HEK293 (cell line): Measurements from ENCODE around the gene BCL2.
A peak's percentile ranks its signal among the peaks of the same experiment; 100 is the strongest.

Source experiments
- AEBP2 ChIP-seq: fragments of 450-650 bp; formaldehyde crosslinking; IDR thresholded peaks from 2 replicates; pipeline ENCODE4 v1.5.1; 2016; ENCODE audit warnings: missing biosample characterization, missing genetic modification characterization, borderline replicate concordance
- EGR2 ChIP-seq: fragments of 450-650 bp; formaldehyde crosslinking; IDR thresholded peaks from 2 replicates; pipeline ENCODE4 v1.5.1; 2016; ENCODE audit warnings: low read depth, missing biosample characterization, missing genetic modification characterization
- KLF9 ChIP-seq: fragments of 450-650 bp; formaldehyde crosslinking; IDR thresholded peaks from 2 replicates; pipeline ENCODE4 v1.5.1; 2016; ENCODE audit warnings: missing biosample characterization, missing genetic modification characterization, low read depth
- MZF1 ChIP-seq: fragments of 450-650 bp; formaldehyde crosslinking; IDR thresholded peaks from 2 replicates; pipeline ENCODE4 v1.5.1; 2017; ENCODE audit warnings: missing biosample characterization, missing genetic modification characterization, borderline replicate concordance
- PRDM2 ChIP-seq: fragments of 450-650 bp; formaldehyde crosslinking; IDR thresholded peaks from 2 replicates; pipeline ENCODE4 v1.5.1; 2016; ENCODE audit warnings: missing biosample characterization, missing genetic modification characterization, borderline replicate concordance
- YY2 ChIP-seq: fragments of 450-650 bp; formaldehyde crosslinking; IDR thresholded peaks from 2 replicates; pipeline ENCODE4 v1.5.1; 2016; ENCODE audit warnings: missing biosample characterization, missing genetic modification characterization
- ZIC2 ChIP-seq: fragments of 450-650 bp; formaldehyde crosslinking; IDR thresholded peaks from 2 replicates; pipeline ENCODE4 v1.5.1; 2016; ENCODE audit warnings: missing biosample characterization, missing genetic modification characterization
- ZNF10 ChIP-seq: fragments of 450-650 bp; formaldehyde crosslinking; IDR thresholded peaks from 2 replicates; pipeline ENCODE4 v1.5.1; 2017; ENCODE audit warnings: missing biosample characterization, missing genetic modification characterization
- ZNF114 ChIP-seq: fragments of 450-650 bp; formaldehyde crosslinking; IDR thresholded peaks from 2 replicates; pipeline ENCODE4 v1.5.0; 2017; ENCODE audit warnings: missing biosample characterization, missing genetic modification characterization
- ZNF121 ChIP-seq: fragments of 450-650 bp; formaldehyde crosslinking; IDR thresholded peaks from 2 replicates; pipeline ENCODE4 v1.5.1; 2016; ENCODE audit warnings: missing biosample characterization, missing genetic modification characterization
- ZNF148 ChIP-seq: fragments of 450-650 bp; formaldehyde crosslinking; IDR thresholded peaks from 2 replicates; pipeline ENCODE4 v1.5.0; 2017; ENCODE audit warnings: missing biosample characterization, missing genetic modification characterization, borderline replicate concordance
- ZNF211 ChIP-seq: fragments of 450-650 bp; formaldehyde crosslinking; IDR thresholded peaks from 2 replicates; pipeline ENCODE4 v1.5.1; 2016; ENCODE audit warnings: low read depth, missing biosample characterization, missing genetic modification characterization
- ZNF24 ChIP-seq: fragments of 450-650 bp; formaldehyde crosslinking; IDR thresholded peaks from 2 replicates; pipeline ENCODE4 v1.5.1; 2016; ENCODE audit warnings: missing biosample characterization, missing genetic modification characterization
- ZNF248 ChIP-seq: fragments of 450-650 bp; formaldehyde crosslinking; IDR thresholded peaks from 2 replicates; pipeline ENCODE4 v1.5.1; 2017; ENCODE audit warnings: missing biosample characterization, missing genetic modification characterization
- ZNF311 ChIP-seq: fragments of 450-650 bp; formaldehyde crosslinking; IDR thresholded peaks from 2 replicates; pipeline ENCODE4 v1.5.1; 2017; ENCODE audit warnings: missing biosample characterization, missing genetic modification characterization, borderline replicate concordance
- ZNF341 ChIP-seq: fragments of 450-650 bp; formaldehyde crosslinking; IDR thresholded peaks from 2 replicates; pipeline ENCODE4; 2016; ENCODE audit warnings: low read depth, missing biosample characterization, missing genetic modification characterization
- ZNF362 ChIP-seq: fragments of 450-650 bp; formaldehyde crosslinking; IDR thresholded peaks from 2 replicates; pipeline ENCODE4 v1.5.1; 2016; ENCODE audit warnings: missing biosample characterization, missing genetic modification characterization
- ZNF398 ChIP-seq: fragments of 450-650 bp; formaldehyde crosslinking; IDR thresholded peaks from 2 replicates; pipeline ENCODE4 v1.5.1; 2017; ENCODE audit warnings: missing biosample characterization, missing genetic modification characterization
- ZNF423 ChIP-seq: fragments of 450-650 bp; formaldehyde crosslinking; IDR thresholded peaks from 2 replicates; pipeline ENCODE4 v1.5.1; 2016; ENCODE audit warnings: missing biosample characterization, missing genetic modification characterization
- ZNF621 ChIP-seq: fragments of 450-650 bp; formaldehyde crosslinking; IDR thresholded peaks from 2 replicates; pipeline ENCODE4 v1.5.1; 2017; ENCODE audit warnings: missing biosample characterization, missing genetic modification characterization
- ZNF623 ChIP-seq: fragments of 450-650 bp; formaldehyde crosslinking; IDR thresholded peaks from 2 replicates; pipeline ENCODE4 v1.5.1; 2016; ENCODE audit warnings: missing biosample characterization, missing genetic modification characterization
- ZNF658 ChIP-seq: fragments of 450-650 bp; formaldehyde crosslinking; IDR thresholded peaks from 2 replicates; pipeline ENCODE4; 2016; ENCODE audit warnings: missing biosample characterization, missing genetic modification characterization
- ZNF785 ChIP-seq: fragments of 450-650 bp; formaldehyde crosslinking; IDR thresholded peaks from 2 replicates; pipeline ENCODE4 v1.5.1; 2016; ENCODE audit warnings: missing biosample characterization, missing genetic modification characterization
- ZSCAN18 ChIP-seq: fragments of 450-650 bp; formaldehyde crosslinking; IDR thresholded peaks from 2 replicates; pipeline ENCODE4 v1.5.1; 2016; ENCODE audit warnings: missing biosample characterization, missing genetic modification characterization

Gene BCL2

GRCh38 chr18:63091671-63092364 lies 227.8 kb downstream of the BCL2 start (continued):
- peak; percentile 44 for TF ChIP-seq ZNF398 (tag by site-specific recombination)
- peak; percentile 62 for TF ChIP-seq EGR2 (tag by site-specific recombination)
- TF ChIP-seq ZNF114: 0 out of 2 replicates have a peak, but pooled peaks have one; percentile 18
- TF ChIP-seq ZNF10: no peak
- TF ChIP-seq ZIC2 (tag by site-specific recombination): no peak
- peak; percentile 20; the same call in 1 of the 2 replicates for TF ChIP-seq ZNF311
- no peak for TF ChIP-seq AEBP2 (tag by site-specific recombination)
- no peak for TF ChIP-seq ZNF341 (tag by site-specific recombination)
- no peak for TF ChIP-seq ZNF24
- TF ChIP-seq ZNF621 (tag by site-specific recombination): peak; percentile 76
- TF ChIP-seq ZSCAN18: peak; percentile 13; the same call in 1 of the 2 replicates
- TF ChIP-seq YY2 (tag by site-specific recombination): peak; percentile 50; the same call in 1 of the 2 replicates
- peak; percentile 40; the same call in 1 of the 2 replicates for TF ChIP-seq ZNF148 (tag by site-specific recombination)
- no peak for TF ChIP-seq MZF1 (tag by site-specific recombination)
- no peak; the same call in 1 of the 2 replicates for TF ChIP-seq ZNF211 (tag by site-specific recombination)
- TF ChIP-seq ZNF623 (tag by site-specific recombination): no peak
- peak; percentile 88 for TF ChIP-seq PRDM2 (tag by site-specific recombination)
- TF ChIP-seq ZNF248: peak; percentile 76; the same call in 1 of the 2 replicates
- TF ChIP-seq ZNF658 (tag by site-specific recombination): no peak
- no peak for TF ChIP-seq ZNF362 (tag by site-specific recombination)
- peak; percentile 70; the same call in 1 of the 2 replicates for TF ChIP-seq ZNF121 (tag by site-specific recombination)
- peak; percentile 82 for TF ChIP-seq KLF9
- no peak for TF ChIP-seq ZNF423
- peak; percentile 74; the same call in 1 of the 2 replicates for TF ChIP-seq ZNF785
- TF ChIP-seq, all 188 proteins: peak for 20
